Uterus (tissue), 4 donors: ENCODE results near the gene ZNF441. TPM values are rescaled to one million over a fixed set of nuclear protein-coding genes. Genes with fewer than 3 reads are reported as not detected.

ENCODE experiments used
- DNase-seq, 2 donors: peaks; one replicate each; pipeline ENCODE4 v3.0.0-alpha.2; 2019 to 2020
- H3K27ac ChIP-seq, 2 donors: fragments of 200-600 bp; sonication (generic); 1 replicate in 1 of 2; 2 replicates in 1 of 2; pipeline ENCODE4 v1.5.1; 2016 to 2018
- H3K27me3 ChIP-seq, 2 donors: fragments of 200-600 bp; sonication (generic); one replicate each; pipeline ENCODE4 v1.5.1; 2018 to 2019; ENCODE audit warnings: control low read depth in 1 of 2
- H3K36me3 ChIP-seq, 2 donors: fragments of 200-600 bp; sonication (generic); one replicate each; pipeline ENCODE4 v1.5.1; 2019; ENCODE audit warnings: control low read depth in 1 of 2
- H3K4me1 ChIP-seq, 2 donors: fragments of 200-600 bp; sonication (generic); one replicate each; pipeline ENCODE4 v1.5.1; 2018 to 2019; ENCODE audit warnings: control low read depth in 1 of 2
- H3K4me3 ChIP-seq, 2 donors: fragments of 200-600 bp; sonication (generic); 1 replicate in 1 of 2; 2 replicates in 1 of 2; pipeline ENCODE4 v1.5.1; 2018 to 2019; ENCODE audit warnings: mild to moderate bottlenecking in 1 of 2
- H3K9me3 ChIP-seq, 2 donors: fragments of 200-600 bp; sonication (generic); one replicate each; pipeline ENCODE4 v1.5.1; 2019; ENCODE audit warnings: control low read depth in 1 of 2
- CTCF ChIP-seq, 4 experiments: fragments of 200-600 bp in 2 of 4; fragments of 450-650 bp in 2 of 4; sonication (generic) in 2 of 4; IDR thresholded peaks; one replicate each; pipeline ENCODE4 v1.5.1; 2016 to 2019; ENCODE audit warnings: antibody characterized with exemption in 4 of 4, mild to moderate bottlenecking in 2 of 4, moderate library complexity in 1 of 4
- POLR2A ChIP-seq, 2 donors: fragments of 450-650 bp; IDR thresholded peaks; one replicate each; pipeline ENCODE4 v1.6.1; 2016; ENCODE audit warnings: antibody characterized with exemption in 2 of 2, mild to moderate bottlenecking in 1 of 2, moderate library complexity in 1 of 2
- intact Hi-C: fragments of 100-400 bp; cut with DNase I; formaldehyde crosslinking; loops from one replicate; pipeline ENCODE4 v1.15.1; 2023; ENCODE audit warnings: low total_unique reads
- total RNA-seq, 4 donors: library from RNA; depleted of rRNA in 3 of 4; stranded (reverse); fragments of >200 nt in 3 of 4; gene quantifications; one replicate each; pipeline versions ENCODE4 v1.1.0 to v1.2.4, GENCODE V29; 2014 to 2023
- donor health status: DM: yes; HTN: yes; CAD: no.

ZNF441 gene
- total RNA-seq, 4 donors from 2014 or later = 8.5 to 25.6 (median 19.8) TPM

GRCh38 chr19:11780431-11781020, 13.7 kb downstream of the ZNF441 start:
- H3K9me3 ChIP-seq = peaks cover 6 to 79% of the 10 kb centered on the region in 2 donors
- H3K4me3 ChIP-seq = no peak overlapping the region
- no peak for TF ChIP-seq CTCF (IDR thresholded peaks at IDR 0.05)
- no peak for TF ChIP-seq POLR2A (IDR thresholded peaks at IDR 0.05)
- intact Hi-C loops = no loop called here
- no peaks in the 10 kb centered on the region for H3K27me3 ChIP-seq
- H3K36me3 ChIP-seq = peaks cover 0 to 4% of the 10 kb centered on the region in 2 donors
- no peak for DNase-seq
- H3K27ac ChIP-seq = no peak overlapping the region
- H3K4me1 ChIP-seq = no peaks in the 10 kb centered on the region

GRCh38 chr19:11781295-11782057, 14.7 kb downstream of the ZNF441 start:
- Histone ChIP-seq H3K4me1 (no peaks in the 10 kb centered on the region), H3K4me3 (no peak overlapping the region), H3K36me3 (peaks cover 0 to 4% of the 10 kb centered on the region in 2 donors), H3K27me3 (no peaks in the 10 kb centered on the region), H3K9me3 (peaks cover 6 to 79% of the 10 kb centered on the region in 2 donors), H3K27ac (no peak overlapping the region)
- DNase-seq = no peak
- intact Hi-C loops = no loop called here
- TF ChIP-seq CTCF (IDR thresholded peaks at IDR 0.05) (no peak), POLR2A (IDR thresholded peaks at IDR 0.05) (no peak)

- no peaks in the 10 kb centered on the region for H3K27me3 ChIP-seq
- no peak overlapping the region for H3K4me3 ChIP-seq
- peaks cover 6 to 78% of the 10 kb centered on the region in 2 donors for H3K9me3 ChIP-seq
- no peak for DNase-seq
- TF ChIP-seq POLR2A (IDR thresholded peaks at IDR 0.05) = no peak
- intact Hi-C loops = no loop called here
- no peak overlapping the region for H3K27ac ChIP-seq
- peaks cover 0 to 4% of the 10 kb centered on the region in 2 donors for H3K36me3 ChIP-seq
- H3K4me1 ChIP-seq = no peaks in the 10 kb centered on the region
Measured at GRCh38 chr19:11783767-11784166, 17.0 kb downstream of the ZNF441 start.

GRCh38 chr19:11784356-11784755, 17.6 kb downstream of the ZNF441 start:
- intact Hi-C loops = no loop called here
- Histone ChIP-seq H3K4me3 (no peak overlapping the region), H3K9me3 (peaks cover 6 to 77% of the 10 kb centered on the region in 2 donors), H3K36me3 (peaks cover 0 to 4% of the 10 kb centered on the region in 2 donors), H3K27ac (no peak overlapping the region), H3K4me1 (no peaks in the 10 kb centered on the region), H3K27me3 (no peaks in the 10 kb centered on the region)
- TF ChIP-seq POLR2A (IDR thresholded peaks at IDR 0.05) (no peak), CTCF (IDR thresholded peaks at IDR 0.05) (no peak)
- no peak for DNase-seq

GRCh38 chr19:11787536-11787935, 20.7 kb downstream of the ZNF441 start:
- Histone ChIP-seq H3K36me3 (no peaks in the 10 kb centered on the region), H3K9me3 (peaks cover 0 to 51% of the 10 kb centered on the region in 2 donors), H3K4me3 (no peak overlapping the region), H3K4me1 (no peaks in the 10 kb centered on the region), H3K27me3 (no peaks in the 10 kb centered on the region), H3K27ac (no peak overlapping the region)
- intact Hi-C loops = no loop called here
- TF ChIP-seq CTCF (IDR thresholded peaks at IDR 0.05) (no peak), POLR2A (IDR thresholded peaks at IDR 0.05) (no peak)
- no peak for DNase-seq
